Posterior cingulate gyrus (tissue), 11 donors: ENCODE data around the gene UPF2.
"Not testable (repeated sequence)": the region's sequence is repeated elsewhere in the genome, so short reads cannot be mapped to it uniquely, and the experiment has no call there.

Source experiments
- DNase-seq, 10 donors: peaks; one replicate each; pipeline versions ENCODE4 v3.0.0 to v3.0.0-alpha.2; 2020 to 2021; ENCODE audit warnings: mixed read lengths in 3 of 10
- intact Hi-C: fragments of 100-400 bp; cut with DNase I; formaldehyde crosslinking; loops from one replicate; pipeline ENCODE4 v1.15.1; 2023

Gene UPF2

DNA sequence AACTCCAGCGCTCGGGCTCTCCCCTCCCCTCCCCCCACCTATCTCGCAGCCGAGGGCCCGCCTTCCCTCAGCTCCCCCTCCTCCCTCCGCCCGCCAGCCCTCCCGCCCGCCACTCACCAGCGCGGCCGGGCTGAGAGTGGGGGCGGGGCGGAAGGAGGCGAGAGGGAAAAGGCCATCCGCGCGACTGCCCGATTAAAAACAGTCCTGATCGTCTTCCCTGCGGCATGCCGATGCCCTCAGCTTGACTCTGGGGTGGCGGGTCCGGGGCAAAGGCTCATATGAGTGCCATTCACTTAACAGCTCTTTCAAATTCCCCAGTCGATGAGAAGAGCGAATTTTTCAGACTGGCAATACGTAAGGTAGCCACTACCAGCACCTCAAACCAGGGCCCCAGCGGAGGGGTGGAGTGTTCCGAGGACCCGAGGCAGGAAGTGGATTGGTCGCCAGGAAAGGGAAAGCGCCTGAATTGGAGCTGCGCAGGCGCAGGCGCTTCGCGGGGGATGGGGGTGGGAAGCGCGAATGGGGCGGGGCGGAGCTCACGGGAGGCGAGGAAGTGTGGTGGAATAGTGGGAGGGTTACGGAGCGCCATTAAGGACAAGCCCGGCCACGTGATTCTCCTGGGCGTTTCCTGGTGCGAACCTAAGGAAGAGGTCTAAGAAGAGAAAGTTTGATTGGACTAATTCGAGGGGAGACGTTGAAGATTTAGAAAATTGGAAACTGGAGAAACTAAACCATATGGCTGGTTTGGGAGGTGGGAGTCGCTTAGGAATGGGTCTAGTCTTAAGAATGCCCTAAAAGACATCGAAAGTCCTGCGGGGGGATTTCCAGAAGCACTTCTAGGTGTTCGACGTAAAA is at the start of gene UPF2:
Gene UPF2, minus strand, starts transcription at position 13 of the 855 bp plus-strand sequence. CDS start 7,386 bp downstream, outside the sequence.
- DNase-seq, result peak; percentile 95 to 99 (median 96)
- intact Hi-C loops, result loop anchor here (1.0 kb wide), 2 partner anchors 25 to 86 kb away; partner anchors contain the start of genes DHTKD1 and SEC61A2

- DNase-seq, result no peak
- intact Hi-C loops, result no loop called here
These were observed 48.8 kb upstream of the UPF2 start for GRCh38 chr10:12091421-12091820.

GRCh38 chr10:12088919-12089318 is 46.3 kb upstream of the UPF2 start:
- DNase-seq, result no peak
- intact Hi-C loops, result no loop called here

GRCh38 chr10:12081879-12082557 is 39.4 kb upstream of the UPF2 start:
- no peak for DNase-seq
- intact Hi-C loops, result no loop called here

DNA sequence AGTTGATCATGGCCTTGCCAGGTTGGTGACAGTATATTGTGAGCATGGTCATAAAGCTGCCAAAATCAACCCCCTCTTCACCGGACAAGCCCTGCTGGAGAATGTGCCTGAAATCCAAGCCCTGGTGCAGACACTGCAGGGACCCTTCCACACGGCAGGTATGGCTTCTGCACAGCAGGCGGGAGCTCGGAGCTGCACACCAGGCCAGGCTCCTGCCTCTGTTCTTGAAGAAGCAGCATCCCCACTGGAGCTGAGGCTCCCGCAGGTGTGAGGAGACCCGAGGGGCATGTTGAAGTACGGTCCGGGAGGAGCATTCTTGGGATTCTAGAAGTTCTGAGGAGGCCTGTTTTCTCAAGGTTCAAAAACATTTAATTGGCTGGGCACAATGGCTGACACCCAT is 38.9 kb upstream of the UPF2 start:
- DNase-seq, result peak in 1 of 10 donors; percentile 77

DNA sequence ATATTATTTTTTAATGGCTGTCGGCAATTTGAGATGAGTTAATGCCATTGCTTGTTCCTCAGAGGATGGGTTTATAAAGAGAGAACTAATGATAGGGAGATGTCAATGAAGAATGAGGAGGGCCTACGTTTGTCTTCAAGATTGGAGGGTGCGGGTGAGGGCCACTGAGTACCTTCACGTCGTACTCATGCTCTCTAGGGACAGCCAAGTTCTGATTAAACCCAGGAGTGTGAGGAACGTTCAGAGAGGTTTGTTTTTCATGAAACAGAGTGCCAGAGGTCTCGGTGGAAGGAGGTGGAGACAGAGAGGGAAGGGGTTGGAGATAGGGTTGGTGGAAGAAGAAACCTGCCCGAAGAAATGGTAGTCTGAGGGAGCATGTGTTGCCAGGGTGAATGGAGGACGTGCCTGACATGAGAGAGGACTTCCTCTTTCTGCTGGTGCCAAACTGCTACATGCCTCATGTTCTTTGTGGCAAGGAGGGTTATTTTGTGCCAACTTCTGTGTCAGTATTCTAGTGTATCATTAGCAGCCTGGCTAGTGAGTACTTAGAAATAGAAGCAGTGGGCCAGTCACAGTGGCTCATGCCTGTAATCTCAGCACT is 35.1 kb upstream of the UPF2 start:
- intact Hi-C loops, result no loop called here
- DNase-seq, result no peak

More for the DNA sequence above, 38.9 kb upstream of the UPF2 start:
- intact Hi-C loops, result no loop called here

GRCh38 chr10:12073526-12073925 is 30.9 kb upstream of the UPF2 start:
- intact Hi-C loops, result no loop called here

DNA sequence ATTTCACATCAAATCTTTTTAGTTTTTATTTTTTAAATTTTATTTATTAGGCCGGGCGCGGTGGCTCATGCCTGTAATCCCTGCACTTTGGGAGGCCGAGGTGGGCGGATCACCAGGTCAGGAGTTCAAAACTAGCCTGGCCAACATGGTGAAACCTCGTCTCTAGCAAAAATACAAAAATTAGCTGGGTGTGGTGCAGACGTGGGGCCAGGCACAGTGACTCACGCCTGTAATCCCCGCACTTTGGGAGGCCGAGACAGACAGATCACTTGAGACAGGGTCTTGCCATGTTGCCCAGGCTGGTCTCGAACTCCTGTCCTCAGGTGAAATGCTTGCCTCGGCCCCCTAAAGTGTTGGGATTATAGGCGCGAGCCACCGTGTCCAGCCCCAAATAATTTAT is 28.8 kb upstream of the UPF2 start:
- intact Hi-C loops, result not testable (repeated sequence)
- DNase-seq, result peak in 1 of 10 donors; percentile 39

More at GRCh38 chr10:12073526-12073925, 30.9 kb upstream of the UPF2 start:
- DNase-seq, result peak in 1 of 10 donors; percentile 24

DNA sequence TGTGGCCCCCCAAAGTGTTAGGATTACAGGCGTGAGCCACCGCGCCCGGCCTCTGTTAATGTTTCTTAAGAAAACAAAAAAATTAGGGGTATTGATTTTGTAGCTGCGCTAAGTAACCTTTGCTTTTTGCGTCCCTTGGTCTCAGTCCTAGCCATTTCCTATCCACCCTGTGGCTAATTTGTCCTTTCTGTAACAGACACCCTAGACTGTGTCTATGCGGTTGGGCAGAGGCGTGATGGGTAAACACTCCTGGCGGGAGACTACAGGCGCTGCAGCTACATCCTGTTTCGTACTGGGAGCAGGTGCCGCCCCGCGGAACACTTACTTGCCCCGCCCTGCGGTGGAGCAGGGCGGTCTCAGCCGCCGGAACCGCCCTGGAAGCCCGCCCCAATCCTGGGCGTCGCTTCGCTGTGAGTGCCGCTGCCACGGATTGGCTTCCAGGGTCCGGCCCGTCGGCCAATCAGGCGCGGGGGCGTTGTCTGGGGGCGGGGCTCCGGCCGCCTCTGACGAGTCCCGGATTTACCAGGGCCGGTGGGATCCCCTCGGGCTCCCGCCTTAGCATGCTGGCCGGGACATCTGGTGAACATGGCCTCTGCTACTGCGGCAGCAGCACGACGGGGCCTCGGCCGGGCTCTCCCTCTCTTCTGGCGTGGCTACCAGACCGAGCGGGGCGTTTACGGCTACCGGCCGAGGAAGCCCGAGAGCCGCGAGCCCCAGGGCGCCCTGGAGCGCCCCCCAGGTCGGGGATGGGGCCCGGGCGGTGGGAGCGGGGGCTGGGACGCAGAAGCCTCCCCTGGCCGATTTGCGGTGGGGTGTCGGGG is 26.1 kb upstream of the UPF2 start, which contains the start of gene DHTKD1:
Gene DHTKD1, plus strand, starts transcription at position 506 of the 821 bp plus-strand sequence. Its CDS starts 80 bp downstream, at position 586.
- intact Hi-C loops, result loop anchor here (1.0 to 10.0 kb wide), 3 partner anchors 25 to 126 kb away; partner anchors contain the start of genes CDC123, NUDT5 and SEC61A2

DNA sequence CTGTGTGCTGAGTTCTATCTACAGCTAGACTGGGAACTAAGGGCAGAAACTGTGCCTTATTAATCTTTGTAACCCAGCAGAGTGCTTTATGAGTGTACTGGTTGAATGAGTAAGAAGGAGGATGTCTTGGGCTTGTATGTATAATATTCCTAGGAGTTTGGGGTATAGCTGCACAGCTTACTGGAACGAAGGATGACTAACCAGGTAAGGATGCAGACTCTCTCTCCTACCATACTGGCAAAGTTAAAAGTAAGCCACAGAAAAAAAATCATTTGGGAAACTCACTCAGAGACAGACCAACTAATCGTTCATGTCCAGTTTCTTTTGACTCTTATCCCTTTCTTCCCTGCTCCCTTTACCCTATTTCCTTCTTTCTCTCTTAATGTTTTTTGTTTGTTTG is 24.7 kb upstream of the UPF2 start:
- intact Hi-C loops, result loop anchor here (10.0 kb wide), 1 partner anchor 127 kb away; the partner anchor contains the start of genes CDC123 and NUDT5

More for the DNA sequence above, 26.1 kb upstream of the UPF2 start, which contains the start of gene DHTKD1:
- DNase-seq, result peak; percentile 97 to 100 (median 99)

GRCh38 chr10:12063483-12063818 is 20.8 kb upstream of the UPF2 start:
- intact Hi-C loops, result loop anchor here (10.0 kb wide), 1 partner anchor 131 kb away; the partner anchor contains the start of genes CDC123 and NUDT5
- no peak for DNase-seq

More for the DNA sequence above, 24.7 kb upstream of the UPF2 start:
- DNase-seq, result no peak

DNA sequence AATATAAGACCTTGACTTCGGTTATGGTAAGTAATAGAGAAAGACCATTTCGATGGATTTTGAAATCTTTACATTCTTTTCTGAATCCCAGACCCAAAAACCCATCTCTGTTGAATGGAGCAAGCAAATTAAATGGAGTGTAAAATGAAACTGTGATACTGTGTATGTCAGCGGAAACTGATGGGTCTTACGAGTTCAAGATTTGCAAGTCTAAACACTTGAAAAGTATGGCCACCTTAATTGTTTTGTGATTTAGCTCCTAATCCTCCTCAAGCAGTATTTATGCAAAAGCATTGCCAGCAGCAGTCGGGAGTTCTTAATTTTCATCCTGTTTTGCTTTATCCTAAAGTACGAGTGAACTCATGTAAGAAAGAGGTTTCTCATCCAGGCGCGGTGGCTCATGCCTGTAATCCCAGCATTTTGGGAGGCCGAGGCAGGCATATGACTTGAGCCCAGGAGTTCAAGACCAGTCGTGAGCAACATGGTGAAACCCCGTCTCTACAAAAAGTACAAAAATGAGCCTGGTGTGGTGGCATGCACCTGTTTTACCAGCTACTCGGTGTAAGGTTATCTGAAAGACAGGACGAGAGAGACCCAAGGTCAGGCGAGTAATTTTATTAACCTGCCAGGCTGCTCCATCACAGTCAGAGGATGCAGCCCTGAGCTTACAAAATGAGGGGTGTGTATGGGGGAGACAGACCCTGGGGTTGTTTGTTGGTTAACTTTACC is 20.3 kb upstream of the UPF2 start:
- intact Hi-C loops, result loop anchor here (10.0 kb wide), 1 partner anchor 132 kb away; the partner anchor contains the start of genes CDC123 and NUDT5
- DNase-seq, result no peak

DNA sequence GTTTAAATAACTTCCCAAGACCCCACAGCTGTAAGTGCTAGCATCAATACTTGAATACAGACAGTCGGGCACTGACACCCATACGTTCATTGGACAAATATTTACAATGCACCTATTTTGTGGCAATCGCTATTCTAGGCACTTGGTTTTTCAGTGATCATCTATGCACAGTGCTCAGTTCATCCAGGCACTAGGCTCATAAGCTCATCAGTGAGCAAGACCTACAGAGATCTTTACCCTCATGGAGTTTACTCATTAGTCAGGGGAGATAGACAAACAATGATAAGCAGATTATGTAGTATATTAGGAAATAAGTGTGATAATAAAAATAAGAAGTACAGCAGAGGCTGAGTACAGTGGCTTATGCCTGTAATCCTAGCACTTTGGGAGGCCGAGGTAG is 18.5 kb upstream of the UPF2 start:
- DNase-seq, result no peak
- intact Hi-C loops, result loop anchor here (10.0 kb wide), 1 partner anchor 134 kb away; the partner anchor contains the start of genes CDC123 and NUDT5

DNA sequence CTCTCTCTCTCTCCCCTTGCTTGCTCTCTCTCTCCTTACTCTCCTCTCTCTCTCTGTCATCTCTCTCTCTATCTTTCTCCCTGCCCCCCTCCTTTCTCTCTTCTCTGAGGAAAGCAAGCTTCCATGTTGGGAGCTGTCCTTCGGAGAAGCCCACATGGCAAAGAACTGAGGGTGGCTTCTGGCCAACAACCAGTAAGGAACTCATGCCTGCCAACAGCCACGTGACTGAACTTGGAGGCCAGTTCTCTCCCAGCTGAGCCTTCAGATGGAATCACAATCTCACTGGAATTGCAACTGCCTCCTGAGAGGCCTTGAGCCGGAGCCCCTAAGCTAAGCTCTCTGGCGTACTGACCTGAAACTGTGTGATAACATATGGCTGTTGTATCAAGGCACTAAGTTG is 14.1 kb upstream of the UPF2 start:
- intact Hi-C loops, result no loop called here
- DNase-seq, result no peak

- DNase-seq, result no peak
These were observed 13.1 kb upstream of the UPF2 start for GRCh38 chr10:12055732-12056131.

GRCh38 chr10:12051241-12051640 is 8.6 kb upstream of the UPF2 start:
- no peak for DNase-seq
- intact Hi-C loops, result no loop called here

More at GRCh38 chr10:12055732-12056131, 13.1 kb upstream of the UPF2 start:
- intact Hi-C loops, result no loop called here

- intact Hi-C loops, result no loop called here
These were observed 7.9 kb upstream of the UPF2 start for GRCh38 chr10:12050528-12050927.

DNA sequence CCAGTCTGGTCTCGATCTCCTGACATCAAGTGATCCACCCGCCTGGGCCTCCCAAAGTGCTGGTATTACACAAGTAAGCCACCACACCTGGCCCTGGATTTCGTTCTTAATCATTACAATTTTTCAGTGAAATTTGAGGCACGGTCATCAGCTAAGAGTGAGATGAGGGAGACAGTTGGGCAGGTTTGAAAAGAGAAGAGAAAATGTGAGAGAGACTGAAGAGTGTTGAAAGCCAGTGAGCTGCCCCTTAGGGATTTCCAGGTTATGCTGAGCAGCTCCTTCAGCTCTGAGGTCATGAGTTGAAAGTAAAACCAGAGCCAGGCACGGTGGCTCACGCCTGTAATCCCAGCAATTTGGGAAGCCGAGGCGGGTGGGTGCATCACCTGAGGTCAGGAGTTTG is 5.9 kb upstream of the UPF2 start:
- no peak for DNase-seq
- intact Hi-C loops, result no loop called here

More at GRCh38 chr10:12050528-12050927, 7.9 kb upstream of the UPF2 start:
- no peak for DNase-seq

GRCh38 chr10:12045596-12045995 is 3.0 kb upstream of the UPF2 start:
- DNase-seq, result no peak
- intact Hi-C loops, result no loop called here
